CD4-positive, alpha-beta T cell treated with Interleukin-1 beta for 1 hour (primary cell): Measurements from ENCODE around the gene SIRT2.

Source experiments
- DNase-seq, 2 donors: peaks; one replicate each; pipeline ENCODE4 v3.0.0-alpha.2; 2020 to 2022

Gene SIRT2

DNA sequence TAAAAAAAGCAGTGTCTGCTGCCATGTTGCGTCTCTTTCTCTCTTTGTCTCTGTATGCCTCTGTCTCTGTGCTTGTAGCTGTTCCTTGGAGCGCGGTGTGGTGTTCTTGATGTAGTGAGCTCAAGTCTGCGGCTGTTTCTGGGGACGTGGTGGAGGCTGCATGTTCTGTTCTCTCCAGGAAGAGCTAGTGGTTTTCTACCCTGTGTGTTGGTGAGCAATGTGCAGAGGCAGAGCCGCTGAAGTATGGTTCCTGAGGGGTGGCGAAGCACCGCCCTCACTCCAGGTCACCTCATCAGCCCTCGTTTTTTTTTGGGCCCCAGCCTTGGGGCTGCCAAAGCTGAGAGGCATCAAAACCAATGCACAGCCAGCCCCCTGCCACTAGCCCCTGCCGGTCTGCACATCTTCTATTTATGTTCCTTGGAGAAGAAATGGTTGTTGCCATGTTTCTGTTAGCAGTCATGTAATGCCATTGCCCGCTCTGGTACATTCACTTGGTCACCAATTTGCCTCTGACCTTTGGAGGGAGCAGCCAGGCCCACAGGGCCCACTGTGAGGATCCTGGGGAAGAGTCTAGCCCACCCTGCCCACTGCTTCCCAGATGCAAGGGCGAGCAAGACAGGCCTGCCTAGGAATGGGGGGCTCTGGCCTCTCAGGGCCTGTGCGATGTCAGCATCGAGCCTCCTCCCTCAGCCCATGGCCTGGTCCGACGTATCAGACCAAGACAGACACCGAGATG lies 56.8 kb downstream of the SIRT2 start:
- peak; percentile 71 to 73 for DNase-seq

DNA sequence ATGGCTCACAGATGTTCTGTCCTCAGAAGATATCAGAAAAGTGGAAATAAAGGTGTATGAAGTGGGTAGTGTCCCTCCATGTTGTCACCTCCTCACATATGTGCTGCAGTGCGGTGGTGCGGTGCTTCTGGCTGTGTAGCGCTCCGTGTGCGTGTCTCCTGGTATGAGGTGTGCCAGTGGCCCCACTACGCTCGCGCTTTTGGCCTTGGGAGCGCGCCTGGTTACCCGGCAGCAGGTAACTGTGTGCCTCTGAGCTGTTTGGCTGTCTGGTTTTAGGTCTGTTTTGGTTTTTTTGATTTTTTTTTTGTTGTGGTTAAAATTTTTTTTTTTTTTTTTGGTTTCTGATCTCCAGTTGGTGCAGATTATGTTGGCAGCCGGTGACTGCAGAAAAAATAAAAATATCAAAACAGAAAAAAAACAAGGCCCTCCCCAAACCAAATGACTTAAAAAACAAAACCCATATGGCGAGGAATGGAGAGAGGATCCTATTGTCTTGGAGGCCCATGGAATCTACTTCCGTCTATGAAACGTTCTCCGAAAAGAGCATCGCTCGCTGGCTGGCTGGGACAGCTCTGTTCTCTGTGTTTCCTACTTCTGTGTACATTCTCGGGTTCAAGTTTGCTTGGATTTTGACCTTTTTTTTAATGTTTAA lies 57.5 kb downstream of the SIRT2 start:
- peak; percentile 70 to 76 for DNase-seq

DNA sequence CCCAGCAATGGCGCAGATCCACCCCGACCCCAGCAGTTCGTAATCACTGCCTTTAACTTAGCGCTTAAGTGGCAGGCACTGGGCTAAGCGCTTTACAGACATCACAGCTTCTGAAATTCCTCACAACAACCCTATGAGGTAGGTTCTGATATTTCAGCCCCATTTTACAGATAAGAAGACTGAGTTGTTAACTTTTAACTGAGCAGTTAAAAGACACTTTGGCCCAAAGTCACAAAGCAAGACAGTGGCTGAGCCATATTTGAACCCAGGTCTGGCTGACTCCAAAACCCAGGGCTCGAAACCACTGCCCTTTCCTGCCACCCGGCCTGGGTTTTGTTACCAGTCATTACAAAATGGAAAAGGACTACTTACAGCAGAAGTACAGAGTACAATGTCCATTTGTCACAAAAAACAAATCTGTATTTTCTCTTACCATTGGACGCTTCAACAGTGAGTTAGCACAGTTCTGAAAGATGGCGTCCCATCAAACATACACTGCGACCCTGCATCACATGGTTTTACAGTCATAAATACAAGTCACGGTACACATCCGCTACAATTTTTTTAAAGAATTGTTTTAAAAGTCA lies 58.1 kb downstream of the SIRT2 start:
- no peak for DNase-seq

DNA sequence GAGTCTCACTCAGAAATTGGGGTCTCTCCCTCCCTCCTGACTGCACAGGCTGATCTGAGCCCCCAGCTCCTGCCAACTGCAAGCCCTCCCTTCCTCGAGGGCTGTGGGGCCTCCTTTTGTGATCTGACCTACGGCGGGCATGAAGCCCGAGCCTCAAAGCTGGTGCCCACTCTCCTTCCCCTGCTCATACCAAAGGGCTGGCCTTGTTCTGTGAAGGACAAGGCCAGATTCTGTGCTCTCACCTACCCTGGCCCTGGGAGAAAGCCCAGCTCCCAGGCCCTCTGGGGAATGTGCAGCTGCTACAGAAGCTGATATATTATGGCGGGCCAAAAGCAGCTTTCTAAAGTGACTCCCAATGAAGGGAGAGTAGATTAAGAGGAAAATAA lies 58.8 kb downstream of the SIRT2 start:
- no peak for DNase-seq

DNA sequence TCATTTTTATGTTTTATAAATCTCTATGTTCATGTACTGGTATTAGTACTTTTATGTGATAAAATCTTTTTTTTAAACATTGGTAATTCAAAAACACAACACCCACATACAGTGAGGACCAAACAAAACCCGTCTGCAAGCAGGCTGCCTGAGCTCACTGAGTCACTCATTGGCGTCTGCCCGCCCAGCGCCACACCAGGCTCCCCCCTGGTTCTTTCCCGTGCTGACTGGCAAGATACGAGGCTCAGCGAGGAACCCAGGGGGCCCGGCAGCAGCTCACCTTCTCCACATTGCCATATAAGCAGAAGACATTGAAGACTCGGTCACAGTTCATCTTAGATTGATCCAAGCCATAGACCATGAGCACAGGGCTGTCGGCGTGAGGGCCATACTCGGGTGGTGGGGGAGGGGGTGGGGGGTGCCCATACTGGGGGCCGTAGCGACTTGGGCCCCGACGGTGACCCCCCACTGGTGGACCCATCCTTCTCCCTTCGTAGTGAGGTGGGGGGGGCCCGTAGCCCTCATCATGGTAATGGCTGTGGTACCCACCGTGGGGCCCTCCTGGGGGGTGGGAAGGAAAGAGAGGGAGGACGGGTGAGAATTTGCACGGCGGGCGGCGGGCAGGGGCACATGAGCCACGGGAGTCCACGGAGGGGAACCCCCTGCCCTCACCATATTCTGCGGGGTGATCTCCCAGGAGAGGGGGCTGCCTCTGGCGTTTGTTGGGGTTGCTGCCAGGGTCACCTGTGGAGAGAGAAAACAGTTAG lies 59.4 kb downstream of the SIRT2 start:
- no peak for DNase-seq

DNA sequence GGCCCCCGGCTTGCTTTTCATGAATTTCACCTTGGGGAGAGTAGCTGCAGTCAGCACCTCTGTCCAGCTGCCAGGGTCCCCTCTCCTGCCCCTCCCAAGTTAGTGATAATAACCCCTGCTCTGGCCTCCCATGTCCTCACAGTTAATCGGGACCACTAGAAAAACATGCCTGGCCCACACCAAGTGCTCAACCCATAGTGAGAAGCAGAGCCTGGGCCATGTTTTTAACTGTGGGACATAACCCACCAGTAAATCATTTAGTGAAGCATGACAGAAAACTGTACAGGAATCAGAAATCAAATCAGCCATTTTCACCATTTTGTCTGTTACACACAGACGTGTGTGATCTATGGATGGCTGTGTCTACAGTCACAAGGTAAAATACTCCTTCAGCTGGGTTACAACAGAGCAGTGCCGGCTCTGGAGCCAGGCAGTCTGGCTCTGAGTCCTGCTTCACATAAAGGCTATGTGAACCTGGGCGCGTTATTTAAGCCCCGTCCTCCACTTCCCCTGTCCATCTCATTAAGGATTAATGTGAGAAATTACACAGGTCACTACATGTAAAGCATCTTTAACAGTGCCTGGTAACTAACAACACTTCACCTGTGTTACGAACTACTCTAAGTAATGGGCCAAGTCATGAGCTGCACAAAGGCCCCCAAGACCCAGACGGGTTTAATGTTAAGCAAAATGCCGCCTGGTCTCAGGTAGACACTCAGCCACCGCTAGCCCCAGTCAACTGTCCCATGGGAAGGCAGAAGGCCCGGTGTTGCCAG lies 60.2 kb downstream of the SIRT2 start:
- DNase-seq = no peak

DNA sequence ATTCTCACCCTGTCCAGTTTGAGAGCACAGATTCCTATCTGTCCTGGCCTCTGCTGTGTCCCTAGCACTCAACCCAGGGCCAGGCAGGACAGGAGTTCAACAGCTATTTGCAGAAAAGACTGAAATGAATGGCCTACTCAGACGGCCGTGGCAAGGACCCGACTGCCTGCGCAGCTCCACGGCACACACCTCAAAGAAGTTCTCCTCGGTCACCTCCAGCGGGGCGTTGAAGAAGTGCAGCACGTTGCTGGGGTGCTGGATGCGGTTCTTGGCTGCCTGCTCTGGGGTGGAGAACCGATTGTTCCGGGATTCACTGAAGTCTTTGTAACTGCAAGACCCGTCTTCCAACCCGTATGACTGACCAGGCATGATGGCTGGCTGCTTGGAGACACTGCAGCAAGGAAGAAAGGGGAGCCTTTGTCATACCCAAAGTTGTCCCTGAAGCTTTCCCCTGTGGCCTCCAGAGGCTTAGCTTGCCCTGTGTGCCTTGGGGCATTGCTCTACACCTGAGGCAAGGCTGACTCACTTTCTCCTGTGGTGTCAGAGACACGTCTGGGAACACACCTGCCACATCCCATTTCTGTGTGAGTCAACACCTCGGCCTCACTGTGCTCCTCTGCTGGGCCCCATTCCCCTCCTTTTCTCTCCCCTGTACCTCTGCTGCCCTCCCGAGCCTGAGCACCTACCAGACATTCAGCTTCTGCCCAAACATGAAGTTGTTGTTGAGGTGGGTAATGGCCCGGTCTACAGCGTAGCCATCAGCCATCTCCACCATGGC lies 61.0 kb downstream of the SIRT2 start:
- no peak for DNase-seq

DNA sequence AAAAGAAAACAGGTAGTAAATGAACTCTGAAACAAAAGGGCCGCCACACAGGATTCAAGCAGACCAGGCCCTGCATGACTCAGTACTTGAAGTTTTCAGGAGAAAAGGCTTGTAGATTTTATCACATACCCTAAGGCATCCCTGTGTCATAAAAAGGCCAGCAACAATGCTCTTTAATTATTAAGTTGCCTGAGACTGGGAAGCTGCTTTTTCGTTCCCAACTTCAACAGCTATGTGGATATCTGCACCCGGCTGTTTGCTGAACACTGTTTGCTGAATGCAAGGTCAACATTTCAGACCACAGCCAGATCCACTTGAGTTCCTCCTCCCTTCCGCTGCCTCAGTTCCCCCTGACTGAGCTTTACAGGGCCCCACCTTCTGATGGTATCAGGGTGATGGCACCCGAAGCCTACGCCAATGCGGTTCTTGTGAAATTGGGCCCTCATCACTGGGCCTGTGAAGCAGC lies 61.7 kb downstream of the SIRT2 start:
- DNase-seq = no peak

DNA sequence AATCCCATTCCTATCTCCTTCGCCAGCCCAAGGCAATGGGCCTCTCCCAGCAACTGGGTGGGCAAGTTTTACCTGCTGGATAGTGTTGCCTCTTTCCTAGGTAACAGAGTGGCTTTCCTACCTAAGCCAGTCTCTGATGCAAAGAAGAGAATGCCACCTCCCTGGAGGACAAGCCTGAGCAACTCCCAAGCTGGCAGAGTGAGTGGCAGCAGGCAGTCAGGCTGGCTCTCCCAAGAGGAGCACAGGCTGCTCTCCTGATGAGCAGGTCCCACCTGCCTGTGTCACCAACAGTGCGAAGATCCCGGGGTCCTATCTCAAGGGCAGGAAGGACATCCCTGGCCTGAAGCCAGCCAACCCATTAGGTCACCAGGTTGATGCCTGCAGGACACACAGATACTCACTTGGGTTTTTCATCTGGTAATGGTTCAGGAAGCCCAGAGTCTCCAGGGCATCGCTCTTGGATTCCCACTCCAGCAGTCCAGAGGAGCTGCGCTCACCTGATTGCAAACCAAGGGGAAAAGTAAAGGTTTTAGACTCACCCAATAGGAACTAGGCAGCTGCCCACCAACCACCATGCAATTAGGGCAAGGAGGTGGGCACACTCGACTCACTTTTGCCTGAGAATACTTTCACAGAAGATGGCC lies 62.3 kb downstream of the SIRT2 start:
- DNase-seq = no peak

DNA sequence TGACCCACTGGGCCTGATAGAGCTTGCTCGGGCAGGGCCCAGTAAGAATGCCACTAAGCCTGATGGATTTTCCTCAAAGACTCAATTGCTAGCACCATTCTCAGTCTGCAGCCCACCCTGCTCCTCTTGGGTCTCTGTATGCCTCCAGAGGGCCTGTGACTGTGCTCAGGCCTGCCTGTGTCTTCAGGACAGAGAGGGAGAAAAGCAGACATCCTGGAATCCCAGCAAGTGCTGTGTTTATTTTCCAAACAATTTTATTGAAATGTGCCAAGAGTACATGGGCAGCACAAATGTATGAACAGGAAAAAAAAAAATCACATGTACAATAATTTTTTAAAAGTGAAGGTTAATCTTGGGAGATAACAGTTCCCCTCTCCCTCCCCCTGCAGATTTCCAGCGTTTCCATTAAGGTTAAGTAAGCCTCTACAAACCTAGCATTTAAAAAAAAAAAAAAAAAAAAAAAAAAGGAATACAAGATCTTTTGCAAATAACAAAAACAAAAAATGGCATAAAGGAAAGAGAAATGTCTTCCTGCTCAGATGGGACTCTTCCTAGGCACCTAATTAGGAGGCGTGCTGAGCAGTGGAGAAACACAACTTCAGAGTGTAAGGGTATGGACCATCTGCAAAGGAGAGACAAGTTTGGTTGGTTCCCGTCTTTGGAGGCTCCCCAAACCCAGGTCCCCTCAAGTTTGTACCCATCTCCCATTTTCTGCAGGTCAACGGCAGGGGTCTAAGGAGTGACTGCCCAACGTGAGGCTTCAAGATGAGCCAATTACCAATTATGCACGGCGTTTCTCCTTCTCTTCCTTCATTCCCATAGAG lies 63.0 kb downstream of the SIRT2 start:
- DNase-seq = no peak

DNA sequence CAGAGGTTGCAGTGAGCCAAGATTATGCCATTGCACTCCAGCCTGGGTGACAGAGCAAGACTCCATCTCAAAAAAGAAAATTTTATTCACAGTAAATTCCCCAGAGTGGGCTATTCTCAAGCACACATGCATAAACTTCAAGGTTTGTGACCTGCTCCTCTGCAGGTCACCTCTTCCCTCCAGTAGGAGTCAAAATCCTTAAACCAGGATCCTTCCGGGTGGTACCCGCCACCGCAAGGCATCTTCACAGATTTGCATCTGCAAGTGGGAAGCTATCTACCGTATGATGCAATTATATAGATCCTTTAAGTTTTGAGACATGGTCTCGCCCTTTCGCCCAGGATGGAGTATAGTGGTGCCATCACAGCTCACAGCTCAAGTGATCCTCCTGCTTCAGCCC lies 64.8 kb downstream of the SIRT2 start:
- no peak for DNase-seq

DNA sequence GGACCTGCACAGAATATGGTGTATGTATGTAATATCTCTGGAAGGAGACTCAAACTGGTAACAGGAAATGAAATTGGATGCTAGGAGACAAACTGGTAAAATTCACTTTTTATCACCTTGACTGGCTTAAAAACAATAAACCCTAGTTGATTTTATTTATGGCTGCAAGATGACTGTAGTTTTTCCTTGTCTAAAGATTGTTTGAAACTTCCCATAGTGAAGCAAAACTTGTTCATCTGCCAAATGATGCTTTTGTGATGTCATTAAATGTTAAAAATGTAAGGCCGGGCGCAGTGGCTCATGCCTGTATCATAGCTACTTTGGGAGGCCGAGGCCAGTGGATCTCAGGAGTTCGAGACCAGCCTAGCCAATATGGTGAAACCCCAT lies 65.3 kb downstream of the SIRT2 start:
- DNase-seq = no peak

DNA sequence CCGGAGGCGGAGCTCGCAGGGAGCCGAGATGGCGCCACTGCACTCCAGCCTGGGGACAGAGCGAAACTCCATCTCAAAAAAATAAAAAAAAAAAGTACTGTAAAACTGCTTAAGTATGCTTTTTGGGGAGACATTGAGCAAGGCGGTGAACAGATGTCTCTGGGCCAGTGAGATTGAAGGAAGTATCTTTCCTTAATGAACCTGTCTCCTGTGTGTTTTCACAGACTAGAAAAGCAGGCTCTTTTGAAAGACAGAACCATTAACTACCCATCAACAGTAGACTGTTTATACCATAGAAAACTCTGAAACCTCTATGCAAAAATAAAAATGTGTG lies 66.4 kb downstream of the SIRT2 start:
- no peak for DNase-seq

DNA sequence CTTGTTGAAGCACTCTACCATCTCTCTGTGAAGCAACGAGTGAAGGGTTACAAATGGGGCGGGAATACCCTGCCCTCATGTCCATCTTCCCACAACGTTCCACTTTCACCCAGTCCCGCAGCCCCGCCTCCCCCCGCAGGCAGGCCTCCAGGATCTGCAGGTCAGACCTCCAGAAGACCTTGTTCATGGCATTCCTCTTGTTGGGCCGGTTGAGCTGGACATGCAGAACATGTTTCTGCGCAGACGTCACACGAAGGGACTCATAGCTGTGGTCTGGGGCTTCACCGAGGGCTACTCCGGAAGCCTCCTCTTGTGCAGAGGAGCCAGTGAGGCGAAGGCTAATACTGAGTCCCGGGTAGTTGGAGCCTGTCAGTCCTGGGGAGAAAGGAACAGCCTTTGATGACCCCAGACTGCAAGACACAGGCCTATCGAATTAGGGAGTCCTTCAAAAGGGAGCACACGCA lies 68.2 kb downstream of the SIRT2 start:
- peak in 1 of 2 donors; percentile 43 for DNase-seq

DNA sequence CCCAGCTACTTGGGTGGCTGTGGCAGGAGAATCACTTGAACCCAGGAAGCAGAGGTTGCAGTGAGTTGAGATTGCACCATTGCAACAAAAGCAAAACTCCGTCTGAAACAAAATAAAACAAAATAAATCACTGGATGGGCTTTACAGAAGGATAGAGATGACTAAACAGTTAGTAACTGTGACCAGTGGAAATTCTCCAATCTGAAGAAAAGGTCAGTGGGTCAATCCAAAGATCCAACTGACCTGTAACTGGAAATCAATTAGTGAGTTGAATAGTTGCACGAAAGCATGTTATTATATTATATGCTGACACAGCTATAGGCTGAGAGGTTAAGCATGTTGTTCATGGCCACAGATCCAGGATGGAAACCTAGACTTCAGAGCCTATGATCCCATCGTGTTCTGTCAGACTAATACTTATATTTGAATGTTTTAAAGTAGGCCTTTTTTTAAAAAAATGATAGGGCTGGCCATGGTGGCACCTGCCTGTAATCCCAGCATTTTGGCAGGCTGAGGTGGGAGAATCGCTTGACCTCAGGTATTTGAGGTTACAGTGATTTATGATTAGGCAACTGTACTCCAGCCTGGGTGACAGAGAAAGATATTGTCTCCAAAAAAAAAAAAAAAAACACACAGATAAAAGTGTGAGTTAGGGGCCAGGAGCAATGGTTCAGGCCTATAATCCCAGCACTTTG lies 69.2 kb downstream of the SIRT2 start:
- DNase-seq = no peak

DNA sequence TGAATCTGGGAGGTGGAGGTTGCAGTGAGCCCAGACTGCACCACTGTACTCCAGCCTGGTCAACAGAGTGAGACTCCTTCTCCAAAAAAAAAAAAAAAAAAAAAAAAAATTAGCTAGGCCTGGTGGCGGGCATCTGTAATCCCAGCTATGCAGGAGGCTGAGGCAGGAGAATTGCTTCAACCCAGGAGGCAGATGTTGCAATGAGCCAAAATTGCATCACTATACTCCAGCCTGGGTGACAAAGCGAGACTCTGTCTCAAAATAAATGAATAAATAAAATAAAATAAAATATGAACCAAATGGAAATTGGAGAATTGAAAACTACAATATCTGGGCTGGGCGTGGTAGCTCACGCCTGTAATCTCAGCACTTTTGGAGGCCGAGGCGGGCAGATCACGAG lies 70.2 kb downstream of the SIRT2 start:
- DNase-seq = peak in 1 of 2 donors; percentile 37
